ENCODE measurements around the gene MIPEP.

MIPEP gene

DNA sequence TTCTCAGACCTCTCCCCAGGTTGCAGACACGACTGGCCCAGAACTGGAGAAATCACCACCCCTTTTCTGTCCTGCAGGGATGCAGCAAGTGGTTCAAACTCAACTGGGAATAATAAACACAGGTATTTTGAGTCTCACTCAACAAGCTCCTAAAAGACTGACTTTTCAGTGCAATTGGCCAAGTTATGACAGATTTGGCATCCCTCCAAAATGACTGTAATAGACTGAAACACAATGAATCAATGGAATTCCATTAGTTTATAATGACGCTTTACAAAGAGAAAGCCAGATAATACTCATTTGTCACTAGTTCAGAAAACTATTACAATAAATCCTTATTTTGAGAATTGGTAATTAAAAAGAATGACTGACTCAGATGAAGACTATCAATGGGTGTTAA, 38.1 kb downstream of the MIPEP start:
- H4K20me1 ChIP-seq (ENCODE audit: insufficient read depth) = no peaks in the 10 kb centered on the region
- no peak for TF ChIP-seq CTCF (conservative IDR thresholded peaks at IDR 0.05; ENCODE audit: low read depth, low read length)
- no peaks in the 10 kb centered on the region for H3K27me3 ChIP-seq (ENCODE audit: insufficient read depth, low read depth)
- no peak overlapping the region for H3K27ac ChIP-seq
- no peak overlapping the region for H3K9ac ChIP-seq
- H3K36me3 ChIP-seq (ENCODE audit: insufficient read depth) = no peaks in the 10 kb centered on the region
- no peak overlapping the region for H2AFZ ChIP-seq (ENCODE audit: low read depth)
- no peaks in the 10 kb centered on the region for H3K79me2 ChIP-seq (ENCODE audit: insufficient read depth, low read depth)
- peaks cover 20% of the 10 kb centered on the region for H3K4me1 ChIP-seq (ENCODE audit: low read depth, poor library complexity, severe bottlenecking)
- no peak overlapping the region for H3K4me2 ChIP-seq
- no peak overlapping the region for H3K4me3 ChIP-seq (IDR thresholded peaks at IDR 0.05; ENCODE audit: insufficient read depth, low read depth, low read length)

- no peak overlapping the region for H3K9ac ChIP-seq
- H3K79me2 ChIP-seq (ENCODE audit: insufficient read depth, low read depth) = no peaks in the 10 kb centered on the region
- H3K27ac ChIP-seq = no peak overlapping the region
- no peak overlapping the region for H2AFZ ChIP-seq (ENCODE audit: low read depth)
- no peak overlapping the region for H3K4me2 ChIP-seq
- no peaks in the 10 kb centered on the region for H4K20me1 ChIP-seq (ENCODE audit: insufficient read depth)
- peaks cover 10% of the 10 kb centered on the region for H3K4me1 ChIP-seq (ENCODE audit: low read depth, poor library complexity, severe bottlenecking)
- no peaks in the 10 kb centered on the region for H3K36me3 ChIP-seq (ENCODE audit: insufficient read depth)
- H3K4me3 ChIP-seq (IDR thresholded peaks at IDR 0.05; ENCODE audit: insufficient read depth, low read depth, low read length) = no peak overlapping the region
- no peak for TF ChIP-seq CTCF (conservative IDR thresholded peaks at IDR 0.05; ENCODE audit: low read depth, low read length)
- H3K27me3 ChIP-seq (ENCODE audit: insufficient read depth, low read depth) = no peaks in the 10 kb centered on the region
Measured at GRCh38 chr13:23850134-23850533, 39.1 kb downstream of the MIPEP start.

DNA sequence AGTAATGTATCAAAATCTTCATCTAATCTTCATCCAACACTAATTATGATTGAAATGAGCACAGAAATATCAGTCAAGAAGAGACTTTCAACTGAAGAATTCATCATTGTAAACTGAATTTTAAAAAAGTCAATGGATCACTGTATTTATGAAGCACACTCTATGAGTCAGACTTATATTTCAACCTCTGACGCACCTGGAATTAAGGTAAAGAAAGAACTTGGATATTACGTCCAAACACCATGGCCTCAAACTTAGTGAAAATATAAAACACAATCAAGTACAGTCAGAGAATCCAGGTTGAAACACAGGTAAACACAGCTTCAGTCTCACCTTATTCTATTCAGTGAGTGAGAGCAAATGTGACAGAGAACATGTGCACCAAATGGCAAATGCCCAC, 39.5 kb downstream of the MIPEP start:
- Histone ChIP-seq H3K4me1 (ENCODE audit: low read depth, poor library complexity, severe bottlenecking) (peaks cover 5% of the 10 kb centered on the region), H3K27ac (no peak overlapping the region), H3K4me3 (IDR thresholded peaks at IDR 0.05; ENCODE audit: insufficient read depth, low read depth, low read length) (no peak overlapping the region), H3K27me3 (ENCODE audit: insufficient read depth, low read depth) (no peaks in the 10 kb centered on the region), H2AFZ (ENCODE audit: low read depth) (no peak overlapping the region), H4K20me1 (ENCODE audit: insufficient read depth) (no peaks in the 10 kb centered on the region), H3K9ac (no peak overlapping the region), H3K79me2 (ENCODE audit: insufficient read depth, low read depth) (no peaks in the 10 kb centered on the region), H3K4me2 (no peak overlapping the region), H3K36me3 (ENCODE audit: insufficient read depth) (no peaks in the 10 kb centered on the region)
- TF ChIP-seq CTCF (conservative IDR thresholded peaks at IDR 0.05; ENCODE audit: low read depth, low read length) = no peak

DNA sequence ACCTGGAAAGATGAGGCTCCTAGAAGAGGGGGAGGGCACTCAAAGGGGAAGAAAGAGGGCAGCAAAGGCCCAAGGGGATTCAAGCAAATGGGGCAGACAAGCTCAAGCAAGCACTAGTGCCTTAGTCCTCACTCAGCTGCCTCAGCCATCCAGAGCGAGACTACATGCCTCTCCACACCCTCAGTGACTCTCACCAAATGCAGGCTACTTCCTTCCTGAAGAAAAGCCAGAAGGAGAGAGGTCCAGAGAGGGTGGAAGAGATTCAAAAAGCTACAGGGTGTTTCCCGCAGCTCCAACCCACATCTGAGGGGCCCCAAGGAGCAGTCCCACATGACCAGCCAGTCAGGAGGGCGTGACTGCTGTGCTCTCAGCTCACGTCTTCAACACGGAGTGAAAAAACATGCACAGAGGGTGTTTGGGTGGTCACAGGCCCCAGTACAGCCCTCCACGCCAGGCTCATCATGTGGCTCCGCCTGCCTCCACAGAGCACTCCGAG, 40.5 kb downstream of the MIPEP start:
- H3K4me2 ChIP-seq = no peak overlapping the region
- no peaks in the 10 kb centered on the region for H3K79me2 ChIP-seq (ENCODE audit: insufficient read depth, low read depth)
- H2AFZ ChIP-seq (ENCODE audit: low read depth) = no peak overlapping the region
- no peaks in the 10 kb centered on the region for H4K20me1 ChIP-seq (ENCODE audit: insufficient read depth)
- no peaks in the 10 kb centered on the region for H3K36me3 ChIP-seq (ENCODE audit: insufficient read depth)
- no peak overlapping the region for H3K9ac ChIP-seq
- no peak overlapping the region for H3K4me3 ChIP-seq (IDR thresholded peaks at IDR 0.05; ENCODE audit: insufficient read depth, low read depth, low read length)
- no peaks in the 10 kb centered on the region for H3K4me1 ChIP-seq (ENCODE audit: low read depth, poor library complexity, severe bottlenecking)
- no peak overlapping the region for H3K27ac ChIP-seq
- no peak for TF ChIP-seq CTCF (conservative IDR thresholded peaks at IDR 0.05; ENCODE audit: low read depth, low read length)
- H3K27me3 ChIP-seq (ENCODE audit: insufficient read depth, low read depth) = no peaks in the 10 kb centered on the region
